Adrenal gland (tissue), 12 donors: Measurements from ENCODE around the gene SARM1. TPM values are rescaled to one million over a fixed set of nuclear protein-coding genes. Genes with fewer than 3 reads are reported as not detected.
A peak's percentile ranks its signal among the peaks of the same experiment; 100 is the strongest.

Experiments
- DNase-seq, 7 donors: peaks; one replicate each; pipeline ENCODE4 v3.0.0-alpha.2; 2019 to 2020
- H3K27ac ChIP-seq, 5 donors: fragments of 200-600 bp; sonication (generic) in 4 of 5; 1 replicate in 3 of 5; 2 replicates in 2 of 5; pipeline versions ENCODE4 v1.5.1 to v1.8.0; 2016 to 2020; ENCODE audit warnings: mild to moderate bottlenecking in 1 of 5
- H3K27me3 ChIP-seq: fragments of 200-600 bp; 2 replicates; pipeline ENCODE4 v1.8.0; 2021
- H3K36me3 ChIP-seq, 2 donors: fragments of 200-600 bp; replicated peaks in 1 of 2; 1 replicate in 1 of 2; 2 replicates in 1 of 2; pipeline versions ENCODE4 v1.5.1 to v1.8.0; 2018 to 2022
- H3K4me1 ChIP-seq, 2 donors: fragments of 200-600 bp; replicated peaks in 1 of 2; 1 replicate in 1 of 2; 2 replicates in 1 of 2; pipeline versions ENCODE4 v1.5.1 to v1.8.0; 2018 to 2021
- H3K4me3 ChIP-seq, 4 donors: fragments of 200-600 bp; sonication (generic) in 3 of 4; one replicate each; pipeline ENCODE4 v1.5.1; 2016 to 2018
- H3K9me3 ChIP-seq, 3 donors: fragments of 200-600 bp; sonication (generic) in 1 of 3; replicated peaks in 1 of 3; 1 replicate in 2 of 3; 2 replicates in 1 of 3; pipeline versions ENCODE4 v1.5.1 to v1.8.0; 2016 to 2021
- POLR2A ChIP-seq, 2 donors: fragments of 450-650 bp; IDR thresholded peaks; one replicate each; pipeline ENCODE4 v1.6.1; 2017; ENCODE audit warnings: antibody characterized with exemption in 2 of 2, mild to moderate bottlenecking in 2 of 2, moderate library complexity in 1 of 2
- WGBS, 4 donors: extraction: QIAGEN DNeasy Blood & Tissue Kit in 2 of 4; methylation state at CpG; one replicate each; pipeline versions ENCODE4 v1.1.5 to v1.1.7; 2013 to 2017; 5-methylcytosine and 5-hydroxymethylcytosine counted together
- intact Hi-C, 2 donors: fragments of 100-400 bp; cut with DNase I; formaldehyde crosslinking; loops; one replicate each; pipeline versions ENCODE4 v1.14.1 to v1.15.0; 2022 to 2023
- polyA plus RNA-seq, 3 donors: library from polyadenylated mRNA; stranded (reverse); fragments of 200-250 nt in 2 of 3; fragments of 350-450 nt in 1 of 3; fragmentation: Illumina TruSeq in 1 of 3; extraction: RNeasy Lipid Tissue Mini Kit (QIAGEN cat#74804) in 1 of 3; gene quantifications; one replicate each; pipeline ENCODE4 v1.2.3, GENCODE V29; 2013 to 2014
- total RNA-seq, 9 donors: library from RNA; depleted of rRNA in 4 of 9; stranded (reverse); fragments of >200 nt in 4 of 9; fragments of 120-200 nt in 1 of 9; fragmentation: NEBNext Ultra II Directional in 1 of 9; extraction: Animal tissue kit (Norgen Biotek cat#: 25700) in 1 of 9; gene quantifications; one replicate each; pipeline versions ENCODE4 v1.1.0 to v1.2.4, GENCODE V29; 2013 to 2023
- TF ChIP-seq, protein P1 (sequence below), 6 experiments: fragments of 450-650 bp in 4 of 6; fragments of 200-600 bp in 2 of 6; sonication (generic) in 1 of 6; IDR thresholded peaks; 1 replicate in 5 of 6; 2 replicates in 1 of 6; pipeline versions ENCODE4 v1.5.1 to v1.8.0; 2016 to 2021; ENCODE audit warnings: antibody characterized with exemption in 6 of 6, mild to moderate bottlenecking in 2 of 6, moderate library complexity in 1 of 6
- donor health status: healthy with polysubstance abuse.
- donor health status: Bipolar disorder and iron deficiency.
- donor health status: DM: yes; HTN: yes; CAD: no.
- donor health status: DM: no; HTN: no; CAD: no.
- donor health status: DM: no; HTN: no; CAD: no.
- donor health status: DM: yes; HTN: yes; CAD: no.

SARM1 gene
- total and polyA plus RNA-seq, 12 donors, result 5.8 to 40.0 (median 23.9) TPM

DNA sequence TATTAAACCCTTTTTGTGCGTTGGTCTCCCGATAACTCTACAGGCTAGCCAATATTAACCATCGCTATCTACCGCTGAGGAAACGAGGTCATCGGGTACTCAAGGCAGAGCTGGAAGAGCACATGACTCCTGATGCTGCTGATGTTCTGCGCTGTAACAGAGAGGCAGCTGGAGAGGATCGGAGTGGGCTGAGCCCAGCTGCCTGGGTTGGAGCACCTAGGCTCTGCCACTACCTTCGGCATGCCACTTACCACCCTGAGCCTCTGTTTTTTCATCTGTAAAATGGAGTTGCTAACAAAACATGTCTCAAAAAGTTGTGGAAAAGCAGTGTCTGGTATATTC lies 35.0 kb downstream of the SARM1 start:
- no peak for TF ChIP-seq POLR2A (IDR thresholded peaks at IDR 0.05)
- TF ChIP-seq, protein P1, sequence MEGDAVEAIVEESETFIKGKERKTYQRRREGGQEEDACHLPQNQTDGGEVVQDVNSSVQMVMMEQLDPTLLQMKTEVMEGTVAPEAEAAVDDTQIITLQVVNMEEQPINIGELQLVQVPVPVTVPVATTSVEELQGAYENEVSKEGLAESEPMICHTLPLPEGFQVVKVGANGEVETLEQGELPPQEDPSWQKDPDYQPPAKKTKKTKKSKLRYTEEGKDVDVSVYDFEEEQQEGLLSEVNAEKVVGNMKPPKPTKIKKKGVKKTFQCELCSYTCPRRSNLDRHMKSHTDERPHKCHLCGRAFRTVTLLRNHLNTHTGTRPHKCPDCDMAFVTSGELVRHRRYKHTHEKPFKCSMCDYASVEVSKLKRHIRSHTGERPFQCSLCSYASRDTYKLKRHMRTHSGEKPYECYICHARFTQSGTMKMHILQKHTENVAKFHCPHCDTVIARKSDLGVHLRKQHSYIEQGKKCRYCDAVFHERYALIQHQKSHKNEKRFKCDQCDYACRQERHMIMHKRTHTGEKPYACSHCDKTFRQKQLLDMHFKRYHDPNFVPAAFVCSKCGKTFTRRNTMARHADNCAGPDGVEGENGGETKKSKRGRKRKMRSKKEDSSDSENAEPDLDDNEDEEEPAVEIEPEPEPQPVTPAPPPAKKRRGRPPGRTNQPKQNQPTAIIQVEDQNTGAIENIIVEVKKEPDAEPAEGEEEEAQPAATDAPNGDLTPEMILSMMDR (IDR thresholded peaks at IDR 0.05), result no peak
- Histone ChIP-seq H3K27me3 (no peaks in the 10 kb centered on the region), H3K9me3 (no peaks in the 10 kb centered on the region), H3K27ac (peak overlapping the region in 3 of 5 donors; percentile 62 to 84 (median 82)), H3K4me1 (peaks cover 19 to 37% of the 10 kb centered on the region in 2 donors), H3K36me3 (peaks cover 0 to 15% of the 10 kb centered on the region in 2 donors), H3K4me3 (peak overlapping the region in 2 of 4 donors; percentile 70 to 85)
- DNase-seq, result peak in 6 of 7 donors; percentile 33 to 64 (median 41)
- 15 to 29% (median 18%) methylated on average over 2 to 9 of the region's 9 CpGs for WGBS, 4 donors
- intact Hi-C loops, result loop anchor here in 1 of 2 donors (10.0 kb wide), 1 partner anchor 58 kb away; no protein-coding TSS in a partner anchor

- no peaks in the 10 kb centered on the region for H3K27me3 ChIP-seq
- no peak overlapping the region for H3K4me3 ChIP-seq
- H3K4me1 ChIP-seq, result peaks cover 19 to 37% of the 10 kb centered on the region in 2 donors
- TF ChIP-seq, protein P1 (IDR thresholded peaks at IDR 0.05), result no peak
- no peak for TF ChIP-seq POLR2A (IDR thresholded peaks at IDR 0.05)
- no peaks in the 10 kb centered on the region for H3K9me3 ChIP-seq
- no peak for DNase-seq
- H3K27ac ChIP-seq, result no peak overlapping the region
- intact Hi-C loops, result loop anchor here in 1 of 2 donors (10.0 kb wide), 1 partner anchor 57 kb away; no protein-coding TSS in a partner anchor
- peaks cover 0 to 6% of the 10 kb centered on the region in 2 donors for H3K36me3 ChIP-seq
- 86 to 91% (median 88%) methylated on average over 4 to 5 of the region's 5 CpGs for WGBS, 4 donors
Observed at GRCh38 chr17:28407130-28407973, 35.9 kb downstream of the SARM1 start.

GRCh38 chr17:28407974-28408306 lies 36.4 kb downstream of the SARM1 start:
- 88 to 100% (median 90%) methylated on average over 1 of the region's 1 CpG for WGBS, 4 donors
- peaks cover 0 to under 1% of the 10 kb centered on the region in 2 donors for H3K36me3 ChIP-seq
- DNase-seq, result no peak
- no peak overlapping the region for H3K4me3 ChIP-seq
- TF ChIP-seq POLR2A (IDR thresholded peaks at IDR 0.05), result no peak
- TF ChIP-seq, protein P1 (IDR thresholded peaks at IDR 0.05), result no peak
- H3K27ac ChIP-seq, result no peak overlapping the region
- peaks cover 19 to 31% of the 10 kb centered on the region in 2 donors for H3K4me1 ChIP-seq
- intact Hi-C loops, result loop anchor here in 1 of 2 donors (10.0 kb wide), 1 partner anchor 57 kb away; no protein-coding TSS in a partner anchor
- H3K9me3 ChIP-seq, result no peaks in the 10 kb centered on the region
- no peaks in the 10 kb centered on the region for H3K27me3 ChIP-seq

DNA sequence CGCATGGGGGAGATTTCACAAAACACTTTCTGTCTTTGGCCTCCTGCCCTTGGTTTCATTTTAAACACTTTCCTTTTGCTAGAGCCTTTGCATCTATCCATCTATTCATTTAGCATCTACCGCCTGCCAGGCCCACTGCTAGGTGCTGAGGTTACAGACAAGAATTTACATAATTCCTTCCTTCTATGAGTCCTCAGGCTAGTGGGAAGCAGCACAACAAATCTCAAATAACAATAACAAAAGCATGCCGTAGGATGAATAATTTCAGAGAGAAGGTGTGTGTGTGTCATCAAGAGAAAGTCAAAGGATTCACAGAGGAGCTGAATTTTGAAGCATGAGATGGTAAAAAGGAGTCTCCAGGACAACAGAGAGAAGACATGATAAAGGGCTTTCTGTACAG lies 40.6 kb downstream of the SARM1 start:
- no peak overlapping the region for H3K4me3 ChIP-seq
- no peaks in the 10 kb centered on the region for H3K27me3 ChIP-seq
- H3K9me3 ChIP-seq, result no peaks in the 10 kb centered on the region
- whole genome bisulfite sequencing, 4 donors, result 84 to 88% (median 86%) methylated on average over 3 of the region's 3 CpGs
- H3K27ac ChIP-seq, result no peak overlapping the region
- TF ChIP-seq, protein P1 (IDR thresholded peaks at IDR 0.05), result no peak
- TF ChIP-seq POLR2A (IDR thresholded peaks at IDR 0.05), result no peak
- no peaks in the 10 kb centered on the region for H3K4me1 ChIP-seq
- intact Hi-C loops, result no loop called here
- H3K36me3 ChIP-seq, result no peaks in the 10 kb centered on the region
- DNase-seq, result no peak
